GM12864 (cell line): Measurements from ENCODE around the gene RNASE7.

Source experiments
- DNase-seq: peaks from one replicate; pipeline ENCODE4 v3.0.0-alpha.2; 2011; ENCODE audit warnings: low read depth
- H3K4me3 ChIP-seq: 2 replicates; pipeline ENCODE4 v1.5.1; 2011; ENCODE audit warnings: mild to moderate bottlenecking, low read depth, low read length, control low read depth
- TF ChIP-seq, protein P1 (sequence below): IDR thresholded peaks from 2 replicates; pipeline ENCODE4 v1.5.1; 2011; ENCODE audit warnings: low read depth, mild to moderate bottlenecking, moderate library complexity, low read length, control low read depth, inconsistent platforms; ENCODE audit errors: missing control alignments

RNASE7 gene

DNA sequence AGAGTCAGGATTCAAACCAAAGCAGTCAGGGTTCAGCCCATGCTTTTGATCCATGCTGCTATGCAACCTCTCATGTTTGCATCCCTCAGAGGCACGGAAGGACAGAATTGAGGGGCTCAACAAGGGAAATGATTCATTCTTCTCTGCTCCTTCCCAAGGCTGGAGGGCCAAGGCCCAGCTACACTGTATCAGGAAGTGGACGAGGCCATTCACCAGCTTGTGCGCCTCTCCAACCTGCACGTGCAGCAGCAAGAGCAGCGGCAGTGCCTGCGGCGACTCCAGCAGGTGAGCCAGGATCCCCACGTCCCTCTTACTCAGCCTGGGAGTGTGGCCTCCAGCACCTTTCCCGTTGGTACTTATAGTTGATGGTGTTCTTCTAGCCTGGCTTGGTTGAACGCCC lies 36.6 kb downstream of the RNASE7 start:
- no peak for DNase-seq
- TF ChIP-seq, protein P1, sequence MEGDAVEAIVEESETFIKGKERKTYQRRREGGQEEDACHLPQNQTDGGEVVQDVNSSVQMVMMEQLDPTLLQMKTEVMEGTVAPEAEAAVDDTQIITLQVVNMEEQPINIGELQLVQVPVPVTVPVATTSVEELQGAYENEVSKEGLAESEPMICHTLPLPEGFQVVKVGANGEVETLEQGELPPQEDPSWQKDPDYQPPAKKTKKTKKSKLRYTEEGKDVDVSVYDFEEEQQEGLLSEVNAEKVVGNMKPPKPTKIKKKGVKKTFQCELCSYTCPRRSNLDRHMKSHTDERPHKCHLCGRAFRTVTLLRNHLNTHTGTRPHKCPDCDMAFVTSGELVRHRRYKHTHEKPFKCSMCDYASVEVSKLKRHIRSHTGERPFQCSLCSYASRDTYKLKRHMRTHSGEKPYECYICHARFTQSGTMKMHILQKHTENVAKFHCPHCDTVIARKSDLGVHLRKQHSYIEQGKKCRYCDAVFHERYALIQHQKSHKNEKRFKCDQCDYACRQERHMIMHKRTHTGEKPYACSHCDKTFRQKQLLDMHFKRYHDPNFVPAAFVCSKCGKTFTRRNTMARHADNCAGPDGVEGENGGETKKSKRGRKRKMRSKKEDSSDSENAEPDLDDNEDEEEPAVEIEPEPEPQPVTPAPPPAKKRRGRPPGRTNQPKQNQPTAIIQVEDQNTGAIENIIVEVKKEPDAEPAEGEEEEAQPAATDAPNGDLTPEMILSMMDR, result no peak

DNA sequence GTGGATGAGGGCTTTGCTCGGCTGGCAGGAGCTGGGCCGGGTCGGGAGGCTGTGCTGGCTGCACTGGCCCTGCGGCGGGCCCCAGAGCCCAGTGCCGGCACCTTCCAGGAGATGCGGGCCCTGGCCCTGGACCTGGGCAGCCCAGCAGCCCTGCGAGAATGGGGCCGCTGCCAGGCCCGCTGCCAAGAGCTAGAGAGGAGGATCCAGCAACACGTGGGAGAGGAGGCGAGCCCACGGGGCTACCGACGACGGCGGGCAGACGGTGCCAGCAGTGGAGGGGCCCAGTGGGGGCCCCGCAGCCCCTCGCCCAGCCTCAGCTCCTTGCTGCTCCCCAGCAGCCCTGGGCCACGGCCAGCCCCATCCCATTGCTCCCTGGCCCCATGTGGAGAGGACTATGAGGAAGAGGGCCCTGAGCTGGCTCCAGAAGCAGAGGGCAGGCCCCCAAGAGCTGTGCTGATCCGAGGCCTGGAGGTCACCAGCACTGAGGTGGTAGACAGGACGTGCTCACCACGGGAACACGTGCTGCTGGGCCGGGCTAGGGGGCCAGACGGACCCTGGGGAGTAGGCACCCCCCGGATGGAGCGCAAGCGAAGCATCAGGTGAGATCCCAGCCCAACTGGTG lies 39.5 kb downstream of the RNASE7 start:
- no peak overlapping the region for H3K4me3 ChIP-seq
- no peak for DNase-seq
- TF ChIP-seq, protein P1, result no peak

More for the DNA sequence above, 36.6 kb downstream of the RNASE7 start:
- H3K4me3 ChIP-seq, result no peak overlapping the region

DNA sequence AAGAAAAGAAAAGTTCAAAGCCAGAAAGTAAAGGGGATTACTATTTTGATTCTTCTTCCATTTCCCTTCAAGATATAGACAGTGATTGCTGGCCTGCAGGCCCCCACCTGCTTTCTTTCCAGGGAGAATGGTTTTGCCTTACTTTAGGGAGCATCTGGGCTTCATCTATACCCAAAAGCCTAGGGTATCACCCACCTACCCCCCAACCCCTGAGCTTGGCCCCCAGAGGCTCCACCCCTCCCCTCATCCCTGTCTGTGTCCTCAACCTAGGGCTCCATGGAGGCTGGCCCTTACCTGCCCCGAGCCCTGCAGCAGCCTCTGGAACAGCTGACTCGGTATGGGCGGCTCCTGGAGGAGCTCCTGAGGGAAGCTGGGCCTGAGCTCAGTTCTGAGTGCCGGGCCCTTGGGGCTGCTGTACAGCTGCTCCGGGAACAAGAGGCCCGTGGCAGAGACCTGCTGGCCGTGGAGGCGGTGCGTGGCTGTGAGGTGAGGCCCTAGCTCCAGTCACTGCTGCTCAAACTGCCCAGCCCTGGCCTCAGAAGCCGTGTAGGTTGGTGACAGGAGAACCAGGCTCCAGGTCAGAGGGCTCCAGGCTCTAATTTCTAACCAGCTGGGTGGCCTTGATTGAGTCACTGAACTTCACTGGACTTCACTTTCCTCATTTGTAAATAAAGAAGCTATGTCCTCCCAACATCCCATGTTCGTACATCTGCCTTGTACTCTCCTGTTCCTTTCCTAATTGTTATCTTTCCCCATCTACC lies 41.6 kb downstream of the RNASE7 start:
- TF ChIP-seq, protein P1, result no peak
- no peak for DNase-seq
- no peak overlapping the region for H3K4me3 ChIP-seq

DNA sequence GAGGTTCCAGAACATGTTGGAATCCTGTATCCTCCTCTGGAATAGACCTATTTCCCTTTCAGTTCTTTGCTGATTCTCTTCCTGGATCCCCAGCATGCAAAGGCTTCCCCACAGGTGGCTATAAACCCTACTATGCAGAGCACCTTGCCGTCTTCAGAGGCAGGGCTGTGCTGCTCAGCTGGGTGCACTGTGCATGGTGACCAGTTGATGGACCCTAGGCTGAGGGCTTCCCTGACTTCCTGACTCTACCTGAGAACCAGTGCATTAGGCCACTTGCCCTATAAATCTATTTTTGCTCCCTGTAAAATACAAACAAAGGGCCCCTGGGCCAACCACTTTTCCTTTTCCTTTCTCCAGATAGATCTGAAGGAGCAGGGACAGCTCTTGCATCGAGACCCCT lies 42.2 kb downstream of the RNASE7 start:
- TF ChIP-seq, protein P1, result no peak
- H3K4me3 ChIP-seq, result no peak overlapping the region
- no peak for DNase-seq

DNA sequence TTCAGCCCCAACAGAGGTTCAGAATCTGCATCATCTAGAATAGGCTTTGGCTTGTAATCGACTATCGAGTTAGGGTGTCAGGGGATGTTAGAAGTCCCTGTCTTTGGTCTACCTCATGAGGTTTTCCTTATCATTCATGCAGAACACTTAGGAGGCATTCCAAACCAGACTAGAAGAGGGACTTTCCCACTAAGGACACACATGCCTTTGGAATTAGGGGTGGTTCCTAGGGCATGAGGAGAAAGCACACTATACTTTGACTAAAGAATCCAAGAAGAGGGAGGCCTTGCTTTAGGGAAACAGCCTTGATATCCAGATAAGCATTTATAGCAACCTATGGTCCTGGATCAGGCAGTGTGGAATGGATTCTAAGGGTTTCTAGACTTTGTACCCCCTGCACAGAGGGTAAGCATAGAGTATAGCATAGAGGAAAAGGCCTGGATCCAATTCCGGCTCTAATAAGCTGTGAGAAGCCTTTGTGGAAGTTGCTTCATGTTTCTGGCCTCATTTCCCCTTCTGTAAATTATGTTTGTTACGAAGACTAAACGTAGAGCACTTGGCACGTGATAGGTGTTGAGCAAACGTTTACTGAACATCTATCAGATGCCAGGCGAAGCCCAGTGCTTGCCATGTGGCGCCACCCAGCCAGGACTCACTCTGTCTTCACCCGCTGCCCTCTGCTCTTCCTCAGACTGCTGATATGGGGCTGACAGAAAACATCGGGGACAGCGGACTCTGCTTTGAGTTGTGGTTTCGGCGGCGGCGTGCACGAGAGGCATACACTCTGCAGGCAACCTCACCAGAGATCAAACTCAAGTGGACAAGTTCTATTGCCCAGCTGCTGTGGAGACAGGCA lies 43.1 kb downstream of the RNASE7 start:
- no peak overlapping the region for H3K4me3 ChIP-seq
- TF ChIP-seq, protein P1, result no peak
- no peak for DNase-seq

DNA sequence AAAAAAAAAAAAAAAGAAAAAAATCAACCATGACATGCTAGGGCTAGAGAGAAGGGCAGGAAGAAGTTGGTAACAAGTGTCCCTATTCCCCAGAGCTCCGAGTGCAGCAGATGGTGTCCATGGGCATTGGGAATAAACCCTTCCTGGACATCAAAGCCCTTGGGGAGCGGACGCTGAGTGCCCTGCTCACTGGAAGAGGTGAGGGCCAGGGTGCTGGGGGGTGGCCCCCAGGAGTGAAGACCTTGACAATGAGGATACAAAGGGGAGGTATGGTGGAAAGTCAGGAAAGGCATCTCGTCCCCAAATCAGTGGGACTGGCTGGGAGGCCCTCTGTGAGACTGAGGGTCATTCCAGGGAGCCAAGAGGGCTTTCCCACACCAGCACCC lies 44.7 kb downstream of the RNASE7 start:
- no peak for DNase-seq
- H3K4me3 ChIP-seq, result no peak overlapping the region
- TF ChIP-seq, protein P1, result no peak
